IMR-90 (cell line): ENCODE measurements around the gene CCDC144A. TPM values are rescaled to one million over a fixed set of nuclear protein-coding genes. Genes with fewer than 3 reads are reported as not detected.
A peak's percentile ranks its signal among the peaks of the same experiment; 100 is the strongest.
"Not testable (repeated sequence)": the region's sequence is repeated elsewhere in the genome, so short reads cannot be mapped to it uniquely, and the experiment has no call there.

ENCODE experiments used
- ATAC-seq: fragments of 200-7000 bp; cut with Tn5 transposase; 2 replicates; pipeline ENCODE4 v1.9.1; 2020; ENCODE audit warnings: low read depth, mild to moderate bottlenecking, moderate library complexity
- Bru-seq: library from RNA; stranded (reverse); fragments of 400-500 nt; gene quantifications from one replicate; lab custom pipeline; 2021; lab: Mats Ljungman, UMichigan
- BruChase-seq, 2 experiments: library from RNA; stranded (reverse); fragments of 400-500 nt; gene quantifications; one replicate each; lab custom pipeline; 2021; lab: Mats Ljungman, UMichigan
- BruUV-seq: library from RNA; stranded (reverse); fragments of 400-500 nt; replicated peaks from 2 replicates; lab custom pipeline; 2021; lab: Mats Ljungman, UMichigan
- CTCF ChIA-PET: fragments of 300-600 bp; formaldehyde crosslinking; extraction: SDS; loops from one replicate; lab custom pipeline; 2021; ENCODE audit warnings: antibody characterized with exemption; lab: Yijun Ruan, JAX
- POLR2A ChIA-PET: fragments of 300-600 bp; sonication (Branson Sonifier 250); formaldehyde crosslinking; loops from one replicate; lab custom pipeline; 2022; ENCODE audit warnings: antibody characterized with exemption; ENCODE audit not compliant: unreplicated experiment; lab: Charles Lee
- DNase-seq: peaks from one replicate; pipeline ENCODE4 v3.0.0; 2013
- H2AFZ ChIP-seq: replicated peaks from 2 replicates; pipeline ENCODE3; 2013; ENCODE audit warnings: low read length, mild to moderate bottlenecking; ENCODE audit not compliant: poor library complexity
- H2AK5ac ChIP-seq: 2 replicates; pipeline ENCODE4 v1.6.1; 2013; ENCODE audit warnings: low read depth, low read length, inconsistent platforms
- H2AK9ac ChIP-seq: replicated peaks from 2 replicates; pipeline ENCODE3; 2013; ENCODE audit warnings: mild to moderate bottlenecking, low read depth, low read length, moderate library complexity; ENCODE audit not compliant: poor library complexity
- H2BK120ac ChIP-seq: 2 replicates; pipeline ENCODE4 v1.6.1; 2013; ENCODE audit warnings: low read depth, low read length, inconsistent platforms
- H2BK15ac ChIP-seq: 3 replicates; pipeline ENCODE4 v1.6.1; 2013; ENCODE audit warnings: low read depth, low read length, inconsistent platforms
- H2BK20ac ChIP-seq: 2 replicates; pipeline ENCODE4 v1.6.1; 2013; ENCODE audit warnings: low read depth, mild to moderate bottlenecking, inconsistent platforms, low read length, moderate library complexity
- H2BK5ac ChIP-seq: 2 replicates; pipeline ENCODE4 v1.6.1; 2013; ENCODE audit warnings: mild to moderate bottlenecking, low read depth, low read length, inconsistent platforms; ENCODE audit not compliant: poor library complexity, severe bottlenecking
- H3K14ac ChIP-seq: replicated peaks from 2 replicates; pipeline ENCODE4 v1.6.1; 2013; ENCODE audit warnings: low read depth, low read length, inconsistent platforms
- H3K18ac ChIP-seq: 2 replicates; pipeline ENCODE4 v1.6.1; 2013; ENCODE audit warnings: low read depth, low read length, control low read depth
- H3K23ac ChIP-seq: 2 replicates; pipeline ENCODE4 v1.6.1; 2013; ENCODE audit warnings: low read depth, low read length, inconsistent platforms
- H3K27ac ChIP-seq: 2 replicates; pipeline ENCODE4 v1.5.1; 2013; ENCODE audit warnings: mild to moderate bottlenecking, control low read depth, low read length; ENCODE audit not compliant: insufficient read depth
- H3K27me3 ChIP-seq: 2 replicates; pipeline ENCODE4 v1.6.1; 2013; ENCODE audit warnings: low read length; ENCODE audit not compliant: control insufficient read depth, insufficient read depth
- H3K36me3 ChIP-seq: 2 replicates; pipeline ENCODE4 v1.6.1; 2013; ENCODE audit warnings: low read length, mixed read lengths; ENCODE audit not compliant: control insufficient read depth, insufficient read depth
- H3K4ac ChIP-seq: 2 replicates; pipeline ENCODE4 v1.6.1; 2013; ENCODE audit warnings: low read depth, low read length, inconsistent platforms
- H3K4me1 ChIP-seq: 2 replicates; pipeline ENCODE4 v1.6.1; 2013; ENCODE audit warnings: low read length, mixed read lengths; ENCODE audit not compliant: control insufficient read depth, insufficient read depth
- H3K4me2 ChIP-seq: 2 replicates; pipeline ENCODE4 v1.6.1; 2013; ENCODE audit warnings: low read depth, mild to moderate bottlenecking, control low read depth, low read length, moderate library complexity
- H3K4me3 ChIP-seq: 2 replicates; pipeline ENCODE4 v1.5.1; 2013; ENCODE audit warnings: low read depth, mild to moderate bottlenecking, control low read depth, low read length, moderate library complexity; ENCODE audit not compliant: insufficient read depth
- H3K56ac ChIP-seq: 2 replicates; pipeline ENCODE4 v1.6.1; 2013; ENCODE audit warnings: low read length, inconsistent platforms; ENCODE audit not compliant: insufficient read depth; ENCODE audit errors: extremely low read depth
- H3K79me1 ChIP-seq, 2 experiments: 2 replicates each; pipeline ENCODE4 v1.6.1; 2013; ENCODE audit warnings: low read length in 2 of 2, inconsistent platforms in 1 of 2, low read depth in 1 of 2
- H3K9ac ChIP-seq: 2 replicates; pipeline ENCODE4 v1.6.1; 2013; ENCODE audit warnings: low read depth, low read length, control low read depth
- H3K9me1 ChIP-seq: 2 replicates; pipeline ENCODE4 v1.6.1; 2013; ENCODE audit warnings: low read length, inconsistent platforms; ENCODE audit not compliant: insufficient read depth
- H3K9me3 ChIP-seq: 2 replicates; pipeline ENCODE4 v1.6.1; 2013; ENCODE audit warnings: low read length; ENCODE audit not compliant: control insufficient read depth, insufficient read depth
- H4K20me1 ChIP-seq: 2 replicates; pipeline ENCODE4 v1.6.1; 2013; ENCODE audit warnings: low read length, inconsistent platforms; ENCODE audit not compliant: insufficient read depth
- H4K5ac ChIP-seq: 2 replicates; pipeline ENCODE4 v1.6.1; 2013; ENCODE audit warnings: mild to moderate bottlenecking, low read depth, low read length, control low read depth
- H4K8ac ChIP-seq, 2 experiments: 2 replicates each; pipeline ENCODE4 v1.6.1; 2013; ENCODE audit warnings: low read depth in 2 of 2, low read length in 2 of 2, control low read depth in 1 of 2, inconsistent platforms in 1 of 2
- H4K91ac ChIP-seq: 2 replicates; pipeline ENCODE4 v1.6.1; 2013; ENCODE audit warnings: low read depth, low read length, inconsistent platforms; ENCODE audit not compliant: insufficient read depth
- whole genome bisulfite sequencing, 2 experiments: methylation state at CpG; one replicate each; pipeline versions ENCODE4 v1.1.5 to v1.1.7; 2013; ENCODE audit warnings: missing lambda C conversion rate in 2 of 2; ENCODE audit not compliant: insufficient read length in 1 of 2; ENCODE audit errors: extremely low coverage in 2 of 2; 5-methylcytosine and 5-hydroxymethylcytosine counted together
- dilution Hi-C: fragments of 300-500 bp; cut with HindIII; formaldehyde crosslinking; loops from one replicate; pipeline ENCODE4 v1.14.3; 2018; ENCODE audit warnings: low sequenced_read_pairs; ENCODE audit not compliant: unreplicated experiment
- in situ Hi-C: fragments of 300-500 bp; cut with MboI; formaldehyde crosslinking; loops from 3 replicates; pipeline ENCODE4 v1.14.3; 2019; ENCODE audit warnings: low sequenced_read_pairs, inconsistent platforms, mixed read lengths
- intact Hi-C: fragments of 100-400 bp; cut with micrococcal nuclease; formaldehyde crosslinking; loops from 2 replicates; pipeline ENCODE4 v1.10.0; 2022
- long read RNA-seq: library from polyadenylated mRNA; unstranded; transcript quantifications from one replicate; pipeline ENCODE4 v2.0.0, GENCODE V29; 2021; ENCODE audit not compliant: unreplicated experiment
- polyA plus RNA-seq, 3 experiments: library from polyadenylated mRNA; depleted of rRNA; stranded (reverse); fragments of >200 nt; gene quantifications; 2 replicates each; pipeline ENCODE4 v1.2.3, GENCODE V29; 2012; ENCODE audit warnings: low replicate concordance in 1 of 3
- total RNA-seq: library from RNA; depleted of rRNA; stranded (reverse); fragments of >200 nt; gene quantifications from 2 replicates; pipeline ENCODE4 v1.2.3, GENCODE V29; 2012; rRNA removed
- TF ChIP-seq, protein P1 (sequence below): conservative IDR thresholded peaks from 2 replicates; pipeline ENCODE4 v1.5.1; 2012; ENCODE audit warnings: mild to moderate bottlenecking, low read depth, low read length, improper control_type of control experiment

CCDC144A gene
- total RNA-seq = 1.4 and 3.6 TPM in 2 replicates
- 0.49 and 0.51 TPM in 2 replicates for polyA plus RNA-seq (2012; rRNA removed)
- polyA plus RNA-seq (2012; cell fraction: cytosol; rRNA removed) = 0.01 TPM in 2 replicates
- polyA plus RNA-seq (2012; cell fraction: nucleus; rRNA removed; ENCODE audit: low replicate concordance) = 0.32 and 2.6 TPM in 2 replicates
- Bru-seq, nascent RNA = percentile 57 among the genes with signal in this experiment
- percentile 88 among the genes with signal in this experiment for BruChase-seq, experiment 1, labeled RNA remaining after a 6-hour chase
- BruChase-seq, experiment 2, labeled RNA remaining after a 2-hour chase = percentile 85 among the genes with signal in this experiment
- long read RNA-seq = 0 reads

GRCh38 chr17:16689731-16690281, at the start of gene CCDC144A:
CCDC144A (plus strand) TSS chr17:16690241; CDS start chr17:16690401, 160 bp downstream.
- H3K4me1 ChIP-seq, H3K56ac ChIP-seq, H3K27ac ChIP-seq, H2BK15ac ChIP-seq, H3K23ac ChIP-seq, DNase-seq, H3K9me1 ChIP-seq, H3K4ac ChIP-seq, H4K91ac ChIP-seq, H2AK9ac ChIP-seq, H3K18ac ChIP-seq, CTCF ChIA-PET, H4K5ac ChIP-seq, H3K14ac ChIP-seq, H3K9ac ChIP-seq, H2BK120ac ChIP-seq, in situ Hi-C loops, H3K79me1 ChIP-seq, intact Hi-C loops, ATAC-seq, H3K36me3 ChIP-seq, POLR2A ChIA-PET, H2AFZ ChIP-seq, dilution Hi-C loops, H2BK5ac ChIP-seq, BruUV-seq, H3K27me3 ChIP-seq, H2BK20ac ChIP-seq, H3K4me3 ChIP-seq, H2AK5ac ChIP-seq, H4K8ac ChIP-seq, H3K9me3 ChIP-seq, H4K20me1 ChIP-seq, H3K4me2 ChIP-seq: not testable (repeated sequence)
- TF ChIP-seq, protein P1, sequence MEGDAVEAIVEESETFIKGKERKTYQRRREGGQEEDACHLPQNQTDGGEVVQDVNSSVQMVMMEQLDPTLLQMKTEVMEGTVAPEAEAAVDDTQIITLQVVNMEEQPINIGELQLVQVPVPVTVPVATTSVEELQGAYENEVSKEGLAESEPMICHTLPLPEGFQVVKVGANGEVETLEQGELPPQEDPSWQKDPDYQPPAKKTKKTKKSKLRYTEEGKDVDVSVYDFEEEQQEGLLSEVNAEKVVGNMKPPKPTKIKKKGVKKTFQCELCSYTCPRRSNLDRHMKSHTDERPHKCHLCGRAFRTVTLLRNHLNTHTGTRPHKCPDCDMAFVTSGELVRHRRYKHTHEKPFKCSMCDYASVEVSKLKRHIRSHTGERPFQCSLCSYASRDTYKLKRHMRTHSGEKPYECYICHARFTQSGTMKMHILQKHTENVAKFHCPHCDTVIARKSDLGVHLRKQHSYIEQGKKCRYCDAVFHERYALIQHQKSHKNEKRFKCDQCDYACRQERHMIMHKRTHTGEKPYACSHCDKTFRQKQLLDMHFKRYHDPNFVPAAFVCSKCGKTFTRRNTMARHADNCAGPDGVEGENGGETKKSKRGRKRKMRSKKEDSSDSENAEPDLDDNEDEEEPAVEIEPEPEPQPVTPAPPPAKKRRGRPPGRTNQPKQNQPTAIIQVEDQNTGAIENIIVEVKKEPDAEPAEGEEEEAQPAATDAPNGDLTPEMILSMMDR = peak; percentile 44
- WGBS, 2 experiments = 94% methylated on average over 6 of the region's 33 CpGs; no CpG with 5 or more reads in 1 of the 2 experiments
